22Rv1 (cell line): ENCODE data around the gene ARHGAP18.

Experiments
- CTCF ChIP-seq: fragments of 450-650 bp; IDR thresholded peaks from 2 replicates; pipeline ENCODE4 v1.5.1; 2017; ENCODE audit warnings: mild to moderate bottlenecking
- ZFX ChIP-seq: fragments of 450-650 bp; IDR thresholded peaks from 2 replicates; pipeline ENCODE4 v1.6.1; 2017; ENCODE audit warnings: antibody characterized with exemption, borderline replicate concordance

- TF ChIP-seq CTCF = no peak
- TF ChIP-seq ZFX = no peak
Observed at GRCh38 chr6:129678463-129678862, 31.5 kb downstream of the ARHGAP18 start.
